ENCODE data around the gene IP6K3.

The IP6K3 gene

DNA sequence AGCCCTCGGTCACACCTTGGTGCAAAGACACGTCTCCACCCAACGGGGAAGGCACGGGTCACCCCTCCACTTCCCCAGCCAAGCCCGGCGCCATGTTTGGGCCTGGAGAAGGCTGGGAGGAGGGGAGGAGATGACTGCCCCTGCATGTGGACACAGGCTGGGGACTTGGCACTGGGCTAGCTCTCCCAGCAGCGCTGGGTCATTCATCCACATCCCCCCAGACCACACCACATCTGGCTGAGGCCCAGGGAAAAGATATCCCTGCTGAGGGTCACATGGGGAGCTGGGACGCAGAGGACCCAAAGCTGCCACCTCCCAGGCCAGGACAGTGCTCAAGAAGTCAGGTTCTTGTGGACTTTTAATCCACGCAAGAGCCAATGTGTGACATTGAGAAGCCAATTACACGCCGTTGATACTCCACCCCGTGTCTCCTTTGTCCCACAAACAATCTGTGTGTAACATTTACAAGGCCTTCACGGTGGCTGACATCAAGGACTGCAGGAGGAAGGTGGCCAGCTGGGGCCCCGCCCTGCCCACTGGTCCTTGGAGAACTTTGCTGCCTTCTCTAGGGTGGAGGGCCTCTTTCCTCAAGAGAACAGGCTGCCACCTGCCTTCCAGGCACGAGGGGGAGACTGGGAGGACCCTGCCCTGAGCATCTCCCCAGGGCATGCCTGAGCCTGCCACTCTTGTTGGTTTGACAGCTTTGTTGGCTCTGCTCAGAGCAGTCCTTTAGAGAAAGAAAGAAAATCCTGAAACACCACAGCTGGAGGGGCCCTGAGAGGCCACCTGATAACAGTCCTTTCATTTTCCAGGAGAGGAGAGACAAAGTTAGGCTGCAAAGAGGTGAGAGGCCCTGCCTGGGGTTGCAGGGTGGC lies 5.3 kb upstream of the IP6K3 start:
- Histone ChIP-seq H3K4me1 (no peaks in the 10 kb centered on the region), H3K4me2 (ENCODE audit: low read length) (no peak overlapping the region), H3K4me3 (ENCODE audit: low read depth, low read length) (no peak overlapping the region), H3K79me2 (no peaks in the 10 kb centered on the region), H3K36me3 (ENCODE audit: control insufficient read depth, insufficient read depth, low read length) (no peaks in the 10 kb centered on the region), H3K9me3 (ENCODE audit: control insufficient read depth, low read length) (no peaks in the 10 kb centered on the region), H2AFZ (no peak overlapping the region), H3K9ac (no peak overlapping the region), H3K27ac (no peak overlapping the region), H3K27me3 (ENCODE audit: control insufficient read depth, insufficient read depth, low read length) (no peaks in the 10 kb centered on the region)
- no peak for TF ChIP-seq CTCF (IDR thresholded peaks at IDR 0.05)

DNA sequence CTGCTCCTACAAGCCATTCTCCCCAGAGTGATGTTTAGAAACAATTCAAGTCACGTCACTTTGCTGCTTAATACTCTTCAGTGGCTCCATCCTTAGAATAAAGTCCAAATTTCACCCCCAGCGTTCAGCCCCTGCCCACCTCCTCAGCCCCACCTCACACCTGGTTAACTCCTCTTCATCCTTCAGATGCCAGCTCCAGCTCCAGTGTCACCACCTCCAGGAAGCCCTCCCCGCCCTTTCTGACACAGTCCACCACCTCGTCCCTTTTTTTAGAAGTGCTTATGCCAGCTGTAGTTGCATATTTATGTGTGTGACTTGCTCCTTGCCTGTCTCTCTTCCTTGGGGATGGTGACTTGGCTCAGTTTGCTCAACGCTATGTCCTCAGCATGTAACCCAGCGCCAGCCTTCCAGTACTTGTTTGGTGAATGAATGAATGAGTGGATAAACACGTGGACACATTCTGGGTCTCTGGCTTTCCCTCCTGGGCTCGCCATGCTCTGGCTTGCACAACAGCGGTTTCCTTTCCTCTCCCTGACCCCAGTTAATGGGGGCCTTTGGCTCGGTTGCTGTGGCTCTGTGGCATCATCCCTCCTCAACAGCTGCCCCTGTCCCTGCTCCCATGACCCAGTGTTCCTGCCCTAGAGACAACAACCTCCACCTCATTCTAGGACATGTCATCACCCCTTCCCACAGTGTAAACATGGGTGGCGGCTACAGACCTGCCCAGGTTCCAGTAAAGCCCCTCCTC lies 3.7 kb upstream of the IP6K3 start:
- Histone ChIP-seq H3K36me3 (ENCODE audit: control insufficient read depth, insufficient read depth, low read length) (no peaks in the 10 kb centered on the region), H3K4me3 (ENCODE audit: low read depth, low read length) (no peak overlapping the region), H3K4me2 (ENCODE audit: low read length) (no peak overlapping the region), H2AFZ (no peak overlapping the region), H3K27ac (no peak overlapping the region), H3K9me3 (ENCODE audit: control insufficient read depth, low read length) (no peaks in the 10 kb centered on the region), H3K9ac (no peak overlapping the region), H3K27me3 (ENCODE audit: control insufficient read depth, insufficient read depth, low read length) (no peaks in the 10 kb centered on the region), H3K4me1 (no peaks in the 10 kb centered on the region), H3K79me2 (no peaks in the 10 kb centered on the region)
- no peak for TF ChIP-seq CTCF (IDR thresholded peaks at IDR 0.05)

GRCh38 chr6:33749401-33749800 lies 2.7 kb upstream of the IP6K3 start:
- no peak overlapping the region for H3K9ac ChIP-seq
- no peak overlapping the region for H3K4me3 ChIP-seq (ENCODE audit: low read depth, low read length)
- no peaks in the 10 kb centered on the region for H3K27me3 ChIP-seq (ENCODE audit: control insufficient read depth, insufficient read depth, low read length)
- H3K4me2 ChIP-seq (ENCODE audit: low read length), result no peak overlapping the region
- no peaks in the 10 kb centered on the region for H3K4me1 ChIP-seq
- no peaks in the 10 kb centered on the region for H3K79me2 ChIP-seq
- H3K36me3 ChIP-seq (ENCODE audit: control insufficient read depth, insufficient read depth, low read length), result no peaks in the 10 kb centered on the region
- H3K27ac ChIP-seq, result no peak overlapping the region
- TF ChIP-seq CTCF (IDR thresholded peaks at IDR 0.05), result no peak
- H2AFZ ChIP-seq, result no peak overlapping the region
- no peaks in the 10 kb centered on the region for H3K9me3 ChIP-seq (ENCODE audit: control insufficient read depth, low read length)

DNA sequence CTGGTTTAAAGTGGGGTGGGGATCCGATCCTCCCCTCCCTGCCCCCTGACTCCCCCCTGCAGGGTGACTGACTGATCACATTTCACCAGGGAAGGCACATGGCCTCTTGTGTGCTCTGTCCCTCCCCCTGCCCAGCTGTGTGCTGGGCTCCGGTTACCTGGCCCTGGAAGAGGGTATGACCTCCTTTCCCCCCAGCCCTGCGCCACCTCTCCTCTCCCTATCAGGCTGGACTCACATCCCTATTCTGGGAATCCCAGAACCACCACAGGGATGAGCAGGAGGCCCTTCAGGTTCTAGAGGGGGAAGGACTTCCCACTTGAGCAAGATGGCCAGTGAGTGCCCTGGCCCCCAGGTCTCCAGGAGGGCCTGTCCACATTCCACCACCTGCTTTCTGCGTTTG lies 2.1 kb upstream of the IP6K3 start:
- no peak overlapping the region for H3K9ac ChIP-seq
- TF ChIP-seq CTCF (IDR thresholded peaks at IDR 0.05), result no peak

More for the DNA sequence above, 2.1 kb upstream of the IP6K3 start:
- no peaks in the 10 kb centered on the region for H3K36me3 ChIP-seq (ENCODE audit: control insufficient read depth, insufficient read depth, low read length)
- H3K4me1 ChIP-seq, result peaks cover 3% of the 10 kb centered on the region
- no peaks in the 10 kb centered on the region for H3K27me3 ChIP-seq (ENCODE audit: control insufficient read depth, insufficient read depth, low read length)
- no peak overlapping the region for H2AFZ ChIP-seq
- H3K4me2 ChIP-seq (ENCODE audit: low read length), result no peak overlapping the region
- H3K79me2 ChIP-seq, result no peaks in the 10 kb centered on the region
- H3K4me3 ChIP-seq (ENCODE audit: low read depth, low read length), result no peak overlapping the region
- no peaks in the 10 kb centered on the region for H3K9me3 ChIP-seq (ENCODE audit: control insufficient read depth, low read length)
- H3K27ac ChIP-seq, result no peak overlapping the region

All from parathyroid adenoma (tissue), 2 donors.